Testis (tissue), 3 donors: ENCODE measurements around the gene ARFGAP3. TPM values are rescaled to one million over a fixed set of nuclear protein-coding genes. Genes with fewer than 3 reads are reported as not detected.

Experiments
- DNase-seq: peaks from one replicate; pipeline ENCODE4 v3.0.0-alpha.2; 2019
- H3K27ac ChIP-seq, 2 donors: fragments of 200-600 bp; sonication (generic); one replicate each; pipeline ENCODE4 v1.5.1; 2019
- H3K27me3 ChIP-seq: fragments of 200-600 bp; sonication (generic); one replicate; pipeline ENCODE4 v1.5.1; 2019
- H3K36me3 ChIP-seq: fragments of 200-600 bp; sonication (generic); one replicate; pipeline ENCODE4 v1.5.1; 2017; ENCODE audit warnings: low read depth; ENCODE audit errors: missing control alignments
- H3K4me1 ChIP-seq: fragments of 200-600 bp; sonication (generic); one replicate; pipeline ENCODE4 v1.5.1; 2019
- H3K4me3 ChIP-seq, 2 donors: fragments of 200-600 bp; sonication (generic); one replicate each; pipeline ENCODE4 v1.5.1; 2017 to 2019
- H3K9me3 ChIP-seq: fragments of 200-600 bp; sonication (generic); one replicate; pipeline ENCODE4 v1.5.1; 2017
- CTCF ChIP-seq, 3 experiments: fragments of 450-650 bp in 2 of 3; fragments of 200-600 bp in 1 of 3; sonication (generic) in 1 of 3; IDR thresholded peaks; one replicate each; pipeline ENCODE4 v1.5.1; 2016 to 2019; ENCODE audit warnings: antibody characterized with exemption in 3 of 3, mild to moderate bottlenecking in 2 of 3, moderate library complexity in 1 of 3
- POLR2A ChIP-seq: fragments of 450-650 bp; IDR thresholded peaks from one replicate; pipeline ENCODE4 v1.6.1; 2017; ENCODE audit warnings: antibody characterized with exemption, mild to moderate bottlenecking, moderate library complexity
- WGBS, 2 donors: methylation state at CpG; one replicate each; pipeline ENCODE4 v1.1.5; 2018; 5-methylcytosine and 5-hydroxymethylcytosine counted together
- intact Hi-C: fragments of 100-400 bp; cut with DNase I; formaldehyde crosslinking; loops from one replicate; pipeline ENCODE4 v1.15.1; 2023; ENCODE audit warnings: low total_unique reads
- polyA plus RNA-seq: library from polyadenylated mRNA; stranded (reverse); fragments of 350-450 nt; fragmentation: Illumina TruSeq; extraction: RNeasy Lipid Tissue Mini Kit (QIAGEN cat#74804); gene quantifications from one replicate; pipeline ENCODE4 v1.2.3, GENCODE V29; 2014; ENCODE audit warnings: low read depth, low replicate concordance; ENCODE audit not compliant: insufficient read depth
- total RNA-seq, 2 donors: library from RNA; depleted of rRNA; stranded (reverse); fragments of >200 nt; gene quantifications; one replicate each; pipeline ENCODE4 v1.2.3, GENCODE V29; 2016

Gene ARFGAP3
- total and polyA plus RNA-seq, 3 donors from 2014 or later = 50.2 to 82.9 (median 54.1) TPM

GRCh38 chr22:42865536-42865935 is 8.5 kb upstream of the ARFGAP3 start:
- no peak for TF ChIP-seq POLR2A
- TF ChIP-seq CTCF (IDR thresholded peaks at IDR 0.05) = no peak

GRCh38 chr22:42863349-42863961 is 6.4 kb upstream of the ARFGAP3 start:
- no peak for DNase-seq
- no peak overlapping the region for H3K4me3 ChIP-seq
- TF ChIP-seq CTCF (IDR thresholded peaks at IDR 0.05) (no peak), POLR2A (no peak)
- WGBS, 2 donors = 82 to 85% methylated on average over 4 of the region's 4 CpGs
- no peak overlapping the region for H3K27ac ChIP-seq
- intact Hi-C loops = no loop called here
- H3K4me1 ChIP-seq = peaks cover 1% of the 10 kb centered on the region
- H3K9me3 ChIP-seq = no peaks in the 10 kb centered on the region
- H3K27me3 ChIP-seq = no peaks in the 10 kb centered on the region
- H3K36me3 ChIP-seq = no peaks in the 10 kb centered on the region

More at GRCh38 chr22:42865536-42865935, 8.5 kb upstream of the ARFGAP3 start:
- no peak overlapping the region for H3K4me3 ChIP-seq
- DNase-seq = no peak
- WGBS, 2 donors = 89% methylated on average over 8 of the region's 8 CpGs
- intact Hi-C loops = no loop called here
- no peaks in the 10 kb centered on the region for H3K4me1 ChIP-seq
- H3K27ac ChIP-seq = no peak overlapping the region
- H3K9me3 ChIP-seq = no peaks in the 10 kb centered on the region
- H3K36me3 ChIP-seq = no peaks in the 10 kb centered on the region
- no peaks in the 10 kb centered on the region for H3K27me3 ChIP-seq

GRCh38 chr22:42862045-42862734 is 5.1 kb upstream of the ARFGAP3 start:
- no peak overlapping the region for H3K4me3 ChIP-seq
- 91 to 93% methylated on average over 7 of the region's 7 CpGs for WGBS, 2 donors
- no peak overlapping the region for H3K27ac ChIP-seq
- no peak for DNase-seq
- no peak for TF ChIP-seq CTCF (IDR thresholded peaks at IDR 0.05)
- no peak for TF ChIP-seq POLR2A
- H3K9me3 ChIP-seq = no peaks in the 10 kb centered on the region
- intact Hi-C loops = no loop called here
- no peaks in the 10 kb centered on the region for H3K36me3 ChIP-seq
- peaks cover 8% of the 10 kb centered on the region for H3K4me1 ChIP-seq
- H3K27me3 ChIP-seq = no peaks in the 10 kb centered on the region

- 65 to 67% methylated on average over 4 of the region's 4 CpGs for WGBS, 2 donors
- Histone ChIP-seq H3K4me1 (peaks cover 10% of the 10 kb centered on the region), H3K27me3 (no peaks in the 10 kb centered on the region), H3K4me3 (no peak overlapping the region), H3K36me3 (no peaks in the 10 kb centered on the region), H3K27ac (no peak overlapping the region), H3K9me3 (no peaks in the 10 kb centered on the region)
- TF ChIP-seq CTCF (IDR thresholded peaks at IDR 0.05) (no peak), POLR2A (no peak)
- intact Hi-C loops = no loop called here
- no peak for DNase-seq
Observed at GRCh38 chr22:42860968-42861367, 3.9 kb upstream of the ARFGAP3 start.
